Large intestine (tissue), 3 donors: Measurements from ENCODE around the gene DNAJC18. TPM values are rescaled to one million over a fixed set of nuclear protein-coding genes. Genes with fewer than 3 reads are reported as not detected.
"Not testable (repeated sequence)": the region's sequence is repeated elsewhere in the genome, so short reads cannot be mapped to it uniquely, and the experiment has no call there.

Source experiments
- DNase-seq, 2 donors: peaks; one replicate each; pipeline versions ENCODE4 v3.0.0 to v3.0.0-alpha.2; 2013
- H3K27ac ChIP-seq: one replicate; pipeline ENCODE4 v1.5.1; 2013; ENCODE audit warnings: low read length
- H3K27me3 ChIP-seq: 2 replicates; pipeline ENCODE4 v1.6.1; 2013; ENCODE audit warnings: low read length; ENCODE audit not compliant: control insufficient read depth, insufficient read depth
- H3K36me3 ChIP-seq: 2 replicates; pipeline ENCODE4 v1.6.1; 2013; ENCODE audit warnings: low read length; ENCODE audit not compliant: control insufficient read depth, insufficient read depth
- H3K4me1 ChIP-seq: one replicate; pipeline ENCODE4 v1.6.1; 2013; ENCODE audit warnings: low read length; ENCODE audit not compliant: control insufficient read depth, insufficient read depth
- H3K4me3 ChIP-seq: one replicate; pipeline ENCODE4 v1.5.1; 2013; ENCODE audit warnings: low read length
- H3K9me3 ChIP-seq: one replicate; pipeline ENCODE4 v1.6.1; 2013; ENCODE audit warnings: mild to moderate bottlenecking, low read depth, low read length, moderate library complexity; ENCODE audit not compliant: control insufficient read depth
- WGBS: methylation state at CpG from one replicate; pipeline ENCODE4 v1.1.5; 2013; ENCODE audit warnings: low lambda C conversion rate; ENCODE audit not compliant: insufficient coverage; 5-methylcytosine and 5-hydroxymethylcytosine counted together
- polyA plus RNA-seq: library from polyadenylated mRNA; unstranded; fragments of 120-200 nt; gene quantifications from one replicate; pipeline ENCODE4 v1.2.1, GENCODE V29; 2013

Gene DNAJC18
- polyA plus RNA-seq, 1 donor: 8.7 TPM

- not testable (repeated sequence) for H3K4me1 ChIP-seq, H3K9me3 ChIP-seq, H3K27ac ChIP-seq, H3K36me3 ChIP-seq, H3K27me3 ChIP-seq, H3K4me3 ChIP-seq, DNase-seq
- no CpG with 5 or more reads among the region's 9 CpGs for WGBS
Measured at GRCh38 chr5:139478657-139479423, 39.5 kb upstream of the DNAJC18 start.

DNA sequence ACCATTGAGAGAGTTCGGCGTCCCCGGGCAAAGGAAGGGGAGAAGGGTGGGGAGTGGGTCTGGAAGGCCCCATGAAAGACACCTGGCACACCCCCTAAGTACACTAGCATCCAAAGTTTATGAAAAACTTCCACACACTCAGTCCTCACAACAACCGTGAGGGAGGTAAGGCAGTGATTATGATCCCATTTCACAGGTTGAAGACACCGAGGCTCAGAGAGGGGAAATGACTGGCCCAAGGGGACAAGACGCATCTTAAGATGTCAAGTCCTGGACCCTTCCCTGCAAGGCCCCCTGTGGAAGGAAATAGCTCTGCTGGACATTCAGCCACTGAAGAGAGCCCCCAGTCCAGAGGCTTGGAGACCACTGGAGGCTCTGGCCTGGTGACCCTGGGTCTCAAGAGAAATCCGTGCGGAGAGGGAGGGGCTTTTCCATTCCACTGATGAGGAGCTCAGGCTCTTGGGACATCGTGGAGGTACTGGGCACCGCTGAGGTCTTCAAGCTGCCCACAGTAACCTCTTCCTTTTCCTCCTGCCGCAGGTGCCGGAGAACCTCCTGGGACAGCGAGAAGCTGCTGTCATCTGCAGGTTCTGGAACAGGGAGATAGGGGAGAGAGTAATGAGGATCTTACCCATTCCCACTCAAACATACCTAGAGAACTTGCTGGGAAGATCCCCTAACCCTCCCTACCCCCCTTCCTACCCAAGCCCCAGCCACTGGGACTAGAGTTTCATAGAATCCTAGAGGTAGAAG lies 36.7 kb upstream of the DNAJC18 start:
- H3K9me3 ChIP-seq: no peaks in the 10 kb centered on the region
- H3K27me3 ChIP-seq: no peaks in the 10 kb centered on the region
- peaks cover 8% of the 10 kb centered on the region for H3K36me3 ChIP-seq
- H3K27ac ChIP-seq: no peak overlapping the region
- DNase-seq: no peak
- H3K4me1 ChIP-seq: no peaks in the 10 kb centered on the region
- H3K4me3 ChIP-seq: no peak overlapping the region
- WGBS: no CpG with 5 or more reads among the region's 13 CpGs

DNA sequence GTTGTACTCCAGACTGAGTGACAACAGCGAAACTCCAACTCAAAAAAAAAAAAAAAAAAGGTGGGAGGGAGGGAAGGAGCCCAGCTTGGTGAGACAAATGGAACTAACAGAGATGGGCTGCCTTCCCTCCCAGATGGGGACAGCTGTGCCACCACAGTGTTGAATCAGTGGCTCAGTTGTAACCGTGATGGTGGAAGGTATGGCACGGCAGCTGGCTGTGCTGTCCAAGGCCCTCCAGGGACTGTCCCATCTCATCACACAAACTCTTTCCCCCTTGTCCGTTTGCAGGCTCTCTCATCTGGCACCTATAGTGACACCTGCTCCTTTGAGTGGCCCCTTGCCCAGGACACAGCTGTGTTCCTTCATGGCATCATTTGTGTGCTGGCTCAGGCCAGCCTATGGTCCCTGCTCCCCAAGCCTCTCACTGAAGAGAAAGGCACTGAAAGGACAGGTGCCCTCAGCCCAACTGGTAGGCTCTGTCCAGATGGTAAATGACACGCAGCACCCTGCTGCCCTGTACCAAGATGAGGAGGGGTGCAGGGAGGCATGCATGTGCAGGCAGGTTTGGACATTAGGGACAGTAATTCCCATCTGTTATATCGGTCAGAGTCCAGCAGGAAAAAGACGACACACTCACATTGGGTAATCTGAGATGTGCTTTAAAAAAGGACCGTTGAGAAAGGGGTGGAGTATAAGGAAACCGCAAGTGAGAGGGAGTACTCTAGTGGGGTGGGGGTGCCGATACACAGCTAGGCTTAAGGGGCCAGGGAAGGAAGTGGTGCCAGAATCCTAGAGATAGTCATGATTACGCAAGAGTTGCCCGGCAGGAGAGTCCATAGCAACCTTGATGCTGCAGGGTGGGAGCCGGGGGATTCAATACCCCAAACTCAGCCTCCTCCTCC lies 35.8 kb upstream of the DNAJC18 start:
- Histone ChIP-seq H3K4me3 (no peak overlapping the region), H3K27me3 (no peaks in the 10 kb centered on the region), H3K27ac (no peak overlapping the region), H3K4me1 (no peaks in the 10 kb centered on the region), H3K36me3 (peaks cover 8% of the 10 kb centered on the region), H3K9me3 (no peaks in the 10 kb centered on the region)
- WGBS: no CpG with 5 or more reads among the region's 13 CpGs
- peak in 1 of 2 donors; percentile 51 for DNase-seq

DNA sequence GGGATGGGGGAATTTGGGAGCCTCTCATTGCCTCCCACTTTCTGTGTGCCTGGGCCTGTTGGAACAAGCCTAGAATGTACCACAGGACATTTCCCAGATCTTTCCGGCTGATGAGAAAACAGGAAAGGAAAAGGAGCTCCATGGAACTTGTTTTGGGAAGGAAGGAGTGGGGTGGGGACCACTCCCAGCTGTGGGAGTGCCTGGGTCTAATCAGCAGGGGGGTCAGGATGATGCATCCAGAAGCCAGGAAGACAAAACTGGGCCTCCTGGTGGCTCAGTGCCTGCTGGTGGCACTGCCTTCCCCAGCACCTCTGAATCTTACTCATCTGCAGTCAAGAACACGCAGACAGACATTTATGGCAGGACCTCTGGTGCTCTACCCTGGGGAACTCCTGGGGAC lies 34.2 kb upstream of the DNAJC18 start:
- H3K9me3 ChIP-seq: no peaks in the 10 kb centered on the region
- H3K4me1 ChIP-seq: no peaks in the 10 kb centered on the region
- H3K36me3 ChIP-seq: peaks cover 6% of the 10 kb centered on the region
- DNase-seq: no peak
- H3K27me3 ChIP-seq: no peaks in the 10 kb centered on the region
- no peak overlapping the region for H3K4me3 ChIP-seq
- WGBS: no CpG with 5 or more reads among the region's 2 CpGs
- no peak overlapping the region for H3K27ac ChIP-seq

- Histone ChIP-seq H3K27me3 (no peaks in the 10 kb centered on the region), H3K36me3 (peaks cover 6% of the 10 kb centered on the region), H3K9me3 (no peaks in the 10 kb centered on the region), H3K27ac (no peak overlapping the region), H3K4me3 (no peak overlapping the region), H3K4me1 (no peaks in the 10 kb centered on the region)
- no peak for DNase-seq
- WGBS: no CpG with 5 or more reads among the region's 8 CpGs
Measured at GRCh38 chr5:139473105-139473504, 33.8 kb upstream of the DNAJC18 start.

GRCh38 chr5:139472386-139473030 lies 33.2 kb upstream of the DNAJC18 start:
- no peaks in the 10 kb centered on the region for H3K4me1 ChIP-seq
- H3K4me3 ChIP-seq: no peak overlapping the region
- peaks cover 6% of the 10 kb centered on the region for H3K36me3 ChIP-seq
- H3K27ac ChIP-seq: no peak overlapping the region
- DNase-seq: no peak
- WGBS: 93% methylated on average over 2 of the region's 15 CpGs
- no peaks in the 10 kb centered on the region for H3K9me3 ChIP-seq
- no peaks in the 10 kb centered on the region for H3K27me3 ChIP-seq

DNA sequence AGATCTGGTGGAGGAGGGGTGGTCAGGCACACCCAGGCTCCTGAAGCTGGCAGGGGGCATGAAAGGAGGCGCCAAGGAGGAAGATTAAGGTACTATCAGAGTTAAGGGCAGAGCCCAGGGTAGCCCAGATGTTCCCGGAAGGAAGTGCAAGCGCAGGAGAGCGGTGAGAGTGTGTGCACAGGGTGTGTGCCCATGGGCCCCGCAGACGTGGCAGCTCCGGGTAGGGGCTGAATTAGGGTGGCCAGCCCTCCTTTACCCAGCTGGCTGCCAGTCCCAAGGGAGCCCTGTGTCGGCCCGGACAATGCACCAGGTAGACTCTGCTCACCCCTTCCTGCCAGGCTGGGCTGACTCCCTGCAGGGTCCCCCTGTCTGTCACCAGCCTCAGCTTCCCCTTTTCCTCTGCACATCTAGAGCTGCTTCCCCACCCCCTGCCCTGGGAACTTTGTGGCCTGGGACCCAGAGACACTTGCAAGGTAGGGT lies 31.5 kb upstream of the DNAJC18 start, which contains the start of gene SMIM33:
TSS of gene SMIM33 (plus strand) at position 184 of the 480 bp plus-strand sequence. CDS start at position 302, 118 bp downstream.
- WGBS: no CpG with 5 or more reads among the region's 9 CpGs
- DNase-seq: no peak
- Histone ChIP-seq H3K36me3 (peaks cover under 1% of the 10 kb centered on the region), H3K9me3 (no peaks in the 10 kb centered on the region), H3K4me1 (no peaks in the 10 kb centered on the region), H3K27ac (no peak within 1 kb of the TSS), H3K27me3 (no peaks in the 10 kb centered on the region), H3K4me3 (no peak within 1 kb of the TSS)

- no CpG with 5 or more reads among the region's 8 CpGs for WGBS
- Histone ChIP-seq H3K27ac (no peak overlapping the region), H3K4me3 (no peak overlapping the region), H3K36me3 (no peaks in the 10 kb centered on the region), H3K27me3 (no peaks in the 10 kb centered on the region), H3K9me3 (no peaks in the 10 kb centered on the region), H3K4me1 (no peaks in the 10 kb centered on the region)
- peak in 1 of 2 donors; percentile 67 for DNase-seq
Measured at GRCh38 chr5:139468421-139468931, 29.2 kb upstream of the DNAJC18 start.

- no peaks in the 10 kb centered on the region for H3K36me3 ChIP-seq
- H3K4me3 ChIP-seq: peak within 1 kb of the TSS; percentile 28
- no peak for DNase-seq
- H3K9me3 ChIP-seq: no peaks in the 10 kb centered on the region
- WGBS: 57% methylated on average over 1 of the region's 10 CpGs
- no peaks in the 10 kb centered on the region for H3K27me3 ChIP-seq
- no peak within 1 kb of the TSS for H3K27ac ChIP-seq
- H3K4me1 ChIP-seq: no peaks in the 10 kb centered on the region
Measured at GRCh38 chr5:139462586-139463276, 23.4 kb upstream of the DNAJC18 start, which contains the start of gene ECSCR. ECSCR (minus strand) TSS chr5:139462743; CDS start chr5:139462670, 73 bp downstream.
